Esophagus squamous epithelium (tissue), 4 donors: Measurements from ENCODE around the gene CSTPP1.

Experiments
- CTCF ChIP-seq, 6 experiments: fragments of 450-650 bp in 4 of 6; fragments of 200-600 bp in 2 of 6; sonication (generic) in 2 of 6; IDR thresholded peaks; one replicate each; pipeline ENCODE4 v1.5.1; 2016 to 2019; ENCODE audit warnings: antibody characterized with exemption in 6 of 6, mild to moderate bottlenecking in 4 of 6, moderate library complexity in 4 of 6
- POLR2A ChIP-seq, 4 donors: fragments of 450-650 bp; IDR thresholded peaks; one replicate each; pipeline ENCODE4 v1.6.1; 2017; ENCODE audit warnings: antibody characterized with exemption in 4 of 4, mild to moderate bottlenecking in 4 of 4, moderate library complexity in 3 of 4

GRCh38 chr11:47050284-47050683, 113.7 kb downstream of the CSTPP1 start:
- TF ChIP-seq CTCF (IDR thresholded peaks at IDR 0.05) (no peak), POLR2A (IDR thresholded peaks at IDR 0.05) (no peak)
